K562 (cell line): ENCODE measurements around the gene GTF3C1. TPM values are rescaled to one million over a fixed set of nuclear protein-coding genes. Genes with fewer than 3 reads are reported as not detected.
A peak's percentile ranks its signal among the peaks of the same experiment; 100 is the strongest.

Source experiments
- BACH1 ChIP-seq: fragments of 200-800 bp; sonication (Bioruptor generic); IDR thresholded peaks from 2 replicates; pipeline ENCODE4 v1.6.1; 2016; ENCODE audit warnings: missing genetic modification characterization, missing compliant biosample characterization
- BHLHE40 ChIP-seq: IDR thresholded peaks from 2 replicates; pipeline ENCODE4 v1.6.1; 2011; ENCODE audit warnings: low read length, improper control_type of control experiment
- BRD9 ChIP-seq: fragments of 450-650 bp; IDR thresholded peaks from 2 replicates; pipeline ENCODE4 v1.6.1; 2018; ENCODE audit warnings: low read depth; ENCODE audit not compliant: partially characterized antibody
- CBFA2T3 ChIP-seq: fragments of 450-650 bp; IDR thresholded peaks from 2 replicates; pipeline ENCODE4 v1.6.1; 2017
- CHAMP1 ChIP-seq: fragments of 450-650 bp; IDR thresholded peaks from 2 replicates; pipeline ENCODE4 v1.6.1; 2016; ENCODE audit warnings: mild to moderate bottlenecking
- CLOCK ChIP-seq: fragments of 250-450 bp; sonication (Bioruptor Pico); IDR thresholded peaks from 2 replicates; pipeline ENCODE4 v1.4.0; 2020; ENCODE audit warnings: mild to moderate bottlenecking, moderate library complexity, borderline replicate concordance
- GABPB1 ChIP-seq: sonication (generic); formaldehyde crosslinking; IDR thresholded peaks from 2 replicates; pipeline ENCODE4 v1.8.0; 2022; ENCODE audit warnings: mild to moderate bottlenecking, missing genetic modification reagents
- HDAC6 ChIP-seq: IDR thresholded peaks from 2 replicates; pipeline ENCODE4 v1.6.1; 2012; ENCODE audit warnings: low read depth, mild to moderate bottlenecking, control low read depth, inconsistent platforms, low read length, moderate library complexity
- IRF9 ChIP-seq: fragments of 450-650 bp; IDR thresholded peaks from 2 replicates; pipeline ENCODE4 v1.6.1; 2016; ENCODE audit warnings: missing biosample characterization, missing genetic modification characterization
- RBM34 ChIP-seq: fragments of 200-400 bp; formaldehyde crosslinking; IDR thresholded peaks from 2 replicates; pipeline ENCODE4 v1.6.1; 2018; ENCODE audit warnings: low read length, borderline replicate concordance; ENCODE audit not compliant: insufficient read depth
- RERE ChIP-seq: sonication (generic); formaldehyde crosslinking; IDR thresholded peaks from 2 replicates; pipeline ENCODE4 v1.8.0; 2023; ENCODE audit warnings: missing genetic modification reagents, mild to moderate bottlenecking, borderline replicate concordance
- TBL1XR1 ChIP-seq, 2 experiments: IDR thresholded peaks; 2 replicates each; pipeline ENCODE4 v1.6.1; 2012; ENCODE audit warnings: improper control_type of control experiment in 2 of 2, low read length in 2 of 2, mild to moderate bottlenecking in 1 of 2
- ZNF316 ChIP-seq: fragments of 450-650 bp; IDR thresholded peaks from 2 replicates; pipeline ENCODE4 v1.6.1; 2016
- ZNF445 ChIP-seq: fragments of 250-450 bp; sonication (Bioruptor Pico); IDR thresholded peaks from 2 replicates; pipeline ENCODE4 v1.4.0; 2020; ENCODE audit warnings: low read depth, mild to moderate bottlenecking, moderate library complexity
- polyA plus RNA-seq, 8 experiments: library from polyadenylated mRNA; depleted of rRNA in 4 of 8; stranded (reverse) in 5 of 8; unstranded in 3 of 8; fragments of >200 nt; fragmentation: Nextera tagmentation in 2 of 8; fragmentation: Illumina TruSeq in 1 of 8; extraction: Ambion mirVana in 2 of 8; extraction: Trizol in 1 of 8; gene quantifications; 2 replicates each; pipeline versions ENCODE4 v1.2.1 to v1.2.3, GENCODE V29; 2011 to 2014; ENCODE audit warnings: inconsistent platforms in 1 of 8, missing spikeins in 1 of 8
- total RNA-seq, 7 experiments: library from RNA; depleted of rRNA in 6 of 7; stranded (reverse); fragments of >200 nt in 6 of 7; fragmentation: Illumina TruSeq in 2 of 7; extraction: Trizol in 2 of 7; gene quantifications; 2 replicates each; pipeline versions ENCODE4 v1.2.1 to v1.2.3, GENCODE V29; 2011 to 2021; ENCODE audit warnings: low replicate concordance in 1 of 7

Gene GTF3C1
- total and polyA plus RNA-seq, 9 of the 15 experiments (the other 6 are each of a cell fraction or from before 2014, with no cell fraction given): 0.72 to 63.6 (median 30.9) TPM

DNA sequence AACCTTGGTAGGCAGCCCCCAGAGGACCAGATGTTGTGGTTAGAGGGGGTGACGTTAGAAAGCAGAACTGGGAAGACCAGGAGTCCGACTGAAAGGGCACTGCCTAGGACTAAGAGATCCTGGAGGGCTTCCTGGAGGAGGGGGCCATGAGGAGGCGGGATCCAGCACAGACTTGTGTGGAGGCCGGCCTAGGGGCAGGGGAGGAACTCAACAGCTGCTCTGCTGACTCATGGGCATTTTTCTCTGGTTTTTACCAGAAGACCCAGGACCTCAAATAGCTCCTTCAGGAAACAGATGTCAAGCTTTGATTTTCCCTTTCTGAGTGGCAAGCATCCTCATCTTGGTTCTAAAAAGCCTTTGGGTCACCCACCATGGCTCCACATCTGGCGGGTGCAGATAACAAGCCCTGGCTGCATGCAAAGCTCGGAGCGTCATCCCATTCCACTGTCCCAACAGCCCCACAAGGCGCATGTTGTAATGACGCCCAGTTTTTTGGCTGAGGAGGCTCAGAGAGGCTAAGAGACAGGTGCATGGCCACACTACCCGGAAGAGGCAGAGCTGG lies 118.7 kb downstream of the GTF3C1 start (continued):
- TF ChIP-seq CHAMP1 (no peak), RBM34 (no peak), BHLHE40 (no peak), HDAC6 (no peak), BRD9 (no peak), ZNF445 (CRISPR knock-in tag) (no peak), RERE (no peak), TBL1XR1 (IDR thresholded peaks at IDR 0.05; ENCODE audit: low read length in 2 of 2) (peak in 1 of 2 experiments; percentile 70; a peak in 1 of 4 replicates), ZNF316 (peak; percentile 83), CLOCK (no peak), CBFA2T3 (peak; percentile 96), BACH1 (tag) (no peak), GABPB1 (CRISPR knock-in tag) (no peak), IRF9 (tag) (peak; percentile 14; the same call in 1 of the 2 replicates)
